Stimulated activated CD8-positive, alpha-beta memory T cell treated with anti-CD3 and anti-CD28 coated beads, Interleukin-15, amount 100 ng/mL, for 4 hours (primary cell): ENCODE measurements around the gene DGCR2.

ENCODE experiments used
- DNase-seq, 2 donors: peaks; one replicate each; pipeline ENCODE4 v3.0.0-alpha.2; 2020; ENCODE audit warnings: low read depth in 2 of 2

The DGCR2 gene

DNA sequence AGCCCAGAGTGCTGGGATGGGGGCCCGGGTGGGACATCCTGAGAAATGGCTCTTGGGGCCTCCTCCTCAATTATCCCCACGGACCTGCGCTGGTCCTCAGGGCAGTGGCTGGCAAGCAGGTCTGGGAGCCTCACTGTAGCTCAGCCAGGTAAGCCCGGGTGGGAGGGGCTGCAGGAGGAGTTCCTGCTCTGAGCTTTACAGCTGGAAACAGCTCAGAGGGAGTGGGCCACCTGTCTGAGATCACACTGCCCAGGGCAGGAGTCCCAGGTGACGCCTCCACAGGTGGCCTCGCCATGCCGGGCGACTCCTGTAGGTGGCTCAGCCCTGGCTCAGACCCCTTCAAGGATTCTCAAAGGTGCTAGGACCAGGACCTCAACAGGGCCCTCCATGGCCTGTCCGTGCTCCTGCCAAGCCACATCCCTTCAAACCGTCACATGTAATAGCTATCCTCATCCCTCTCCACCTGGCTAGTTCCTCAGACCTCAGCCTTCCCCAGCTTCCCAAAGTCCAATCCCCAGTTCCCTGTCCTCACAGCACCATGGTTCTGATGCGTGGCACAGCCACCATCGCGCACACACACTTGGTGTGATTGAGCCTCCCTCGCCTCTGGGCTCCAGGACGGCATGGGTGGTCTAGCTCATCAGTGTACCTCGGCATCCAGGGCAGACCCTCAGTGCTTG, 5.3 kb upstream of the DGCR2 start:
- no peak for DNase-seq

DNA sequence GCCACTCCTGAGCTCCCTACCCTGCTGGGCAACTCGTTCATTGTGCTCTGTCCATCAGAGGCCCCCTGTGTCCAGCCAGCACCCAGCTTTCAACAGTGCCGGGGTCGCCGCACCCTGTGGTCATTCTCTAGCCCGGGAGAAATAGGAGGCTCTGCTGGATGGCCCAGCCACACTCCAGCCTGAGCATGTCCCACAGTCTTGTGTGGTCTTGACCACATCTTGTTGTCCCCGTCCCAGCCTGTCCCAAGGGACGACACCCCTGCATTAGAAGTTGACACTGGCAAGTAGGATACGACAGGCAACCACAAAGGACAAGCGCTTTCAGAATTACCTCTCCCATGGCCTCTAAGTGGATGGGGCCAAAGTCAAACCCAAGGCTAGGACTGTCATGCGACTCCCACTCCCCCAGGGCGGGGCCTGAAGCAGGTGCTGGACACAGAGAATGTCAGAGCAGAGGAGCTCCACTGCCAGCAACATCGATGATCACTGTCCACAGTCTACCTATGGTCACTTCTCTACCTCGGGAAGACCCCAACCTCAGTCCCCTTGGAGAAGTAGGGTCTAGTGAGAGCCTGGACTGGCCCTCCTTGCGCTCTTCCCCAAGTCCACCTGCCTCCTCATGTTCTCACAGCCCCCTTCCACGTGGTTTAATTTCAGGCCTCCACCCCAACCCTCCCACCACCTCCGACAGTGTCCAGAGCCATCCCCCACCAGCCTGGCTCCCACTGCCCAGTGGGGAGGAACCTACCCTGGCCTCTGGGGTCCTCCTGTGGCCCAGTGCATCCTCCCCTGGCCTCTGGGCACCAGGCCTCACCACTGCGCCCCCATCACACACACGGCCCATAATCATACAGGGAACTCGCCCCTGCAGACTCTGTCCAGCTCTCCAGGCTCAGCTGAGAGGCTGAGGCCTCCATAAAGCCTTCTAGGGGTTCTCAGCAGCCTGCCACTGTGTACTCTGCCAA, 4.4 kb upstream of the DGCR2 start:
- DNase-seq: no peak

DNA sequence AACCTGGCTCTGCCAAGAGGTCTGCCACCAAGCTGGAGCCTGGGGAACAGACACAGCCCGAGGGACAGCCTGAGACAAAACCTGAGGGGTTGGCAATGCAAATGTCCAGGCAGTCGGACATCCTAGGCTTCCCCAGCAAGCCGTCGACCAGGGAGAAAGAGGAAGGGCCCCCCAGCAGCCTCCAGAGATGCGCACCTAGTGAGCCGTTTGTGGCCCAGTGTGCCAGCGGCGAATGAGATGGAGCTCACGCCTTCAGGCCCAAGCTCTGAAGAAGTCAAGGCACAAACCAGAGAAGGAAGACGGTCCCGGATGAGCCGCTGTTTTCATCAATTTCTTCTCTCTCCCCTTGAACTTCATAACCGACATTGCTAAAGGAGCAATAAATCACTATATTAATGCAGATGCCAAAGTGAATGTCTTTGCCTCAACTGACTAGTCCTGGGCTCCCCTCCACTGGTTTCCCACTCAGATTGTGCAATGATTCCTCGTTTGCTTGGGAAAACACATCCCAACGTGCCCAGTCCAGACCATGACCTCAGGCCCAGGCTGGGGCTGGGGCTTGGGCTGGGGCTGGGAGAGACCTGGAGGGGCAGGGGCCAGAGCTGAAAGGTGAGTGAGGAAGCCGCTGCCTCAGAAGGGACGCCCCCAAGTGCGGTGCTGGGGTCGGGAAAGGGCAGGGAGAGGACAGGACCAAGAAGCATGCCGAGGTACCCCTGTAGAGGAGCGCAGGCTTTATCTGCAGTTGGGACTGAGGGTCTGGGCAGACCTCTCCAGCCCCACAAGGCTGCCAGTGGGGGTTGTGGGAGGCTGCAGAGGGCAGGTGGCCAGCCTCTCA, 3.5 kb upstream of the DGCR2 start:
- DNase-seq: no peak

DNA sequence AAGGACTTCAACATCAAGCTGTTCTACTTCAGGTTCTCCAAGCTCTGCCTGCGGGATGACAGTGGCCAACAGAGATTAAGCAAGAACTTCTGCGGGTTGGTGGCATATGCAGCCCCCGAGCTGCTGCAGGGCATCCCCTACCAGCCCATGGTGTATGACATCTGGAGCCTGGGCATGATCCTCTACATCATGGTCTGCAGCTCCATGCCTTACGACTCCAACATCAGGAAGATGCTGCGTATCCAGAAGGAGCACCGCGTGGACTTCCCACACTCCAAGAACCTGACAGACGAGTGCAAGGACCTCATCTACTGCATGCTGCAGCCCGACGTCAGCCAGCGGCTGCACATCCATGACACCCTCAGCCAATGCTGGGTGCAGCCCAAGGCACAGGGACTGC, 2.8 kb upstream of the DGCR2 start:
- no peak for DNase-seq

DNA sequence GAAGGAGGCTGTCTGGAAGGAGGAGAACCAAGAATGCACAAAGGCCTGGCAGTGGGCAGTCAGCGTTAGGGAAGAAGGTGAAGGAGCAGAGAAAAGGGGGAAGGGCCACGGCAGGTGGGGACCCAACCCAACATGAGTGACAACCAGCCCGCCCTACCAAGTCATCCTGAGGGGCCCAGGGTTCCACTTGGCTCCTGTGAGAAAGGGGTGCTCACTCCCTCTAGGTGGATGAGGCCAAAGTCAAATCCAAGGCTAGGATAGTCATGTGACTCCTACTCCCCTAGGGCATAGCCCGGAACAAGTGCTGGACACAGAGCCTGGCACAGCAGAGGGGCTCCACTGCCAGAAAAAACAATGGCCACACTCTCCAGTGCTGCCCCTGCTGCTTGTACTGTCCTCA, 2.2 kb upstream of the DGCR2 start:
- no peak for DNase-seq

DNA sequence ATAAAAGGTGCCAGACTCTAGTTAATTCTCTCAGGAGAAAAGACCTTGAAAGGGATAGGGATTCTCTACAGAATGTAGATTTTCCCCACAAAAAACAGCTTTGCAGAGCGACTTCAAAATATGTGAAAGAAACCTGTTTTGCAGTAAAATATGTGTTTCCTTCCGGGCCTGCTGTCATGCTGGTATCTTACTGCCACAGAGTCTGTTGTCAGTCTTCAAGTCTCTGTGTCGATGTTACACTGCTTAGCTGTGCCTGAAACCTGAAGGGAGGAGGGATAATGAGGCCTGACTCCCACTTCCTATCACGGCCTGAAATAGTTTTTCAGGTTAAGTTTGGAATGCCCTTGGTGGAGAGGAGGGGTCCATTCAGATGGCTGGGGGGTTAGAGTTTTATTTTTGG, 1.7 kb upstream of the DGCR2 start:
- DNase-seq: no peak

DNA sequence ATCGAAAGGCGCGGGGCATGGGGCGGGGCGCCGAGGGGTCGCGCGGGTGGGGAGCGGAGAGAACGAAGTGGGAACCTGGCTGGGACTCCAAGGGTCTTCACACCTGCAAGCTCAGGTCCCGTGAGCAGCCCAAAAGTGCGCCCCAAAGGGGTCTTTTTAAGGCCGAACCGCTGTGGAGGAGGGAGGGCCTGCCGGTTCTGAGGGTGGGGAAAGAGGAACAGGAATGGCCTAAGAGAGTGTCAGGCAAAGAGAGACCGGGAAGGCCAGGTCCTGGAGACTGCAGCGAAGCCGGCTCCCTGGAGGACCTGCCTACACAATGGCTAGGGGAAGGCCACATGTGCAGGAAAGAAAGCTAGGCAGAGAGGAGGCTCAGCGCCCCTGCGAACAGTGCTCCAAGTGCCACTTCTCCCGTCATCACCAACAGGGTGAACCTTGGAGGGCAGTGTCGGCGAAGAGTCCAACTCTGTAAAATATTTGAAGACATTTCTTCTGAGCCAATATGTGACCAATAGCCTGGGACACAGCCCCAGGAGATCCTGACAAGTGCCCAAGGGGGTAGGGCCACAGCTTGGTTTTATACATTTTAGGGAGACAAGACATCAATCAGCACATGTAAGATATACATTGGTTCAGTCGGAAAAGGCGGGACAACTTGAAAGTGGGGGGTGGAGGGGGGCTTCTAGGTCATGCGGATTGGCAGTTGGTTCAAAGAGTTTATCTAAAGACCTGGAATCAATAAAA, 710 bp upstream of the DGCR2 start:
- no peak for DNase-seq

DNA sequence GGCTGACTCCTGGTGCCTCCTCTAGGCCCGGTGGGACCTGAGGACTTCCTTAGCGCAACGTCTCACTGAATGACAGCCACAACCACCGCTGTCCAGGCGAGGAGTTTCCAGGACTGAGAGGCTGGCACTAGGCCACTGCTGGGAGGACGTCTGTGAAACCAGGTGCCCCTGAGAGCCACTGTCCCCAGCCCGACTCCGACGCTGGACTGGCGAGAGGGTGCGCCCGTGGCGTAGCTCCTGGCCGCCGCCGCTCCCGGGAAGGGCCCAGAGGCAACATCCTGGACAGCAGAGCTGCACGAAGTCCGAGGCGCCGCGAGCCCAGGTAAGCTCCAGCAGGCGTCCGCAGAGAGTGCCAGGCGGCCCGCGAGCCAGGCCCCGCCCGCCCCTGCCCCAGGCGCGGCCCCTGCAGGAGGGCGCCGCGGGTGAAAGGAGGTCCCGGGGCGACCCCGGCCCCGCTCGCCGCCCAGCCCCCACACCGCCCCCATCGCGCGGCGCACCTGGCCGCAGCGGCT, 525 bp downstream of the DGCR2 start:
- peak in 1 of 2 donors; percentile 4 for DNase-seq

DNA sequence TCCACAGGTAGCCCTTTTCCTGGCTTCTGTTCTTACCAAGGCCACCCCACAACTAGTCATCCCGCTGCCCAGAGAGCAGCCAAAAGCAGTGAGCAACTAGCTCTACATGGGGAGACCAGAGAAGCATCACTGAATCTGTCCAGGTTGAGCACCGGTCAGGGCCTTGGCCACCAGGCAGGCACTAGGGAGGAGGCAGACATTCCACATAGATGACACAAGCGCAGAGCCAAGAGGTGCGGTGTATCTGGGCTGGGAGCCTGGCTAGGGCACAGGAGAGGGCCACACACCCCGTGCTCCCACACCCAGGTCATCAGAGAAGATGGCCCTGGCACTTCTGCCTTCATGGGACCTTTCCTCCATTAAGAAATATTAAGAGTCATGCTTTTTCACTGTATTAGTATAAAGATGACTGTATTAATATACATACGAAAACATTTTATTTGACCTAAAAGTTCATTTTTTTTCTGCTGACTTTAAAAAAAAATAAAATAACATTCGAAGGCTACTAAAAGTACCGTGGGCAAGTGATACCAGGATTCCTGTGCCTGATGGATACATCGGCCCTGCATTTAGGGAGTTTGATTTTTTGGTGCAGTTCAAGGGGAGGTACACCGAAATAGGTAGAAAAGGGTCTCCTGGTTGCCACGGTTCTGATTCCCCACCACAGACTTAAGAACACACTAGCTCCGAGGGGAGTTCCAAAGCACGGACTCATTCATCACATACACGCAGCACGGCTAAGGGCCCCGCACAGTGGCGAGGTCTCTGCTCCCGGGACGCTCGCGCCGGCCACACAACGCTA, 1.2 kb downstream of the DGCR2 start:
- DNase-seq: no peak

DNA sequence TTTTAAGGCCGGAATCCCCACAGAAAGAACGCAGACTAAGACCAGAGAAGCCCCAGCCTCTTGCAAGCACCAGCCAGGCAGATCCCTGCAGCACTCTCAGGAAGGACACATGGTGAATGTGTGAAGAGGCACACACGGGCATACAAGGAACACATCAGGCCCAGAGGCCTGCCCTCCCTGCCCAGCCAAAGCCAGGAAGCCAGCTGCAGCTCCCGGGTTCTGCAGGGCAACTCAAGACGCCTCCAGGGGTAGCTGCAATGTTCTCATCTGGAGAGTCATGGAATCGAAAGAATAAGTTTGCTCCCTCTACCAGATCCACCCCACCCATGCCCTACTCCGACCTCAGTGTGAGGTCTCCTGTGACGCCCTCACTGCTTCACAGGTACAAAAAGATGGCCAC, 2.3 kb downstream of the DGCR2 start:
- DNase-seq: no peak

DNA sequence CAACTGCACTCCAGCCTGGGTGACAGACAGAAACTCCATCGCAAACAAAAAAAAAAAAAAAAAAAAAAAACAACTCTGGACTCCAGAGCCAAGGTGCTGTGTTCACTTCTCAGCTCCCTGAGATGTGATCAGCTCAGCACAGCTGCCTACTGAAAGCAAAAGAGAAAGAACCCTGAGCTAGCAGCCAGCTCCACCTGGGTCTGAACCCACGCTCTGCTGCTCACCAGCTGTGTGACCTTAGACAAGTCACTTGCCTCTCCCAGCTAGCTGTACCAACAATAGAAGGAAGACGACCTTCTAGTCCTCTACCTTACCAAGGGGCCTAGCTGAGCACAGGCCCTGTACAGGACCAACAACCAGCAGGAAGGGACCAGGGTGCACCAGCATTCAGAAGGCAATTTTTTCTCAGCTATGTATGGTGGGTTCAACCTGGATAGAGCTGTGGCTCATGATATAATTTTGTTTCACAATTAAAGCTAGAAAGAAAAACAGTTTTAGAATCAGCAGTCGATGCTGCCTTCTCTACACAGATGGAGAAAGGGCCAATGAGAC, 3.8 kb downstream of the DGCR2 start:
- no peak for DNase-seq

DNA sequence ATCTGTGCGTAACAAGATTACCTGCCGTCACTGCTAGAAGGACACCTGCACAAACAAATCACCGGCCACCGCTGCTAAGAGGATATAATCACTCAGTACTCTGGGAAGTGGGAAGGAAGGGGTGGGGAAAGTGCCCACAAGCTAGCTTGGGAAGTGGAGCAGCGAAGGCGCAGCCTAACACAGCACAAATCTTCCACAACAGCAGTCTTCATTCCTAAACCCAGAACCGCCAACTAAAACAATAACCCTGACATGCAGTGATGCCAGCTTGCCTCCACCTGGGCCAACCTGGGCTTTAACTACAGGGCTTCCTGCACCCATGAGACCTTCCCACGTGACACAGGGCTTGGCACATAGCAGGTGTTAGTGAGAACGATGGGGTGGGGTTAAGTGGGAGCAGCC, 5.1 kb downstream of the DGCR2 start:
- no peak for DNase-seq

DNA sequence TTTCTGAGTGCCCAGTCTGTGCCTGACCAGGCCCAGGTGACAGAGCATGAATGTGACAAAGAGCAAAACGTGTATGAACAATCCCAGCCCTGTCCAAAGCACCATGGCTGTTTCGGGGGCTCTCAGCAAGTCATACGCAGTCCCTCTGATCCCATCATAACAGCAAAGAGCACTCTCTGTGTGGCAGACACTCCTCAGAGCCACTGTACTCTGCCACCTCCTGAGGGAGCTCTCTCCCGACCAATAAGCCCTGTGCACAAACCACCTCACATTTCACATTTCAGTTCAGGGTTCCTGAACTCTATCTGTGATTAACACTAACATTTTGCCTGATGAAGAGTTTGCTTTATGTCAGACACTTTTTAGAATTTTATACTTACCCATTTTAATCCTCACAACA, 6.6 kb downstream of the DGCR2 start:
- DNase-seq: no peak

DNA sequence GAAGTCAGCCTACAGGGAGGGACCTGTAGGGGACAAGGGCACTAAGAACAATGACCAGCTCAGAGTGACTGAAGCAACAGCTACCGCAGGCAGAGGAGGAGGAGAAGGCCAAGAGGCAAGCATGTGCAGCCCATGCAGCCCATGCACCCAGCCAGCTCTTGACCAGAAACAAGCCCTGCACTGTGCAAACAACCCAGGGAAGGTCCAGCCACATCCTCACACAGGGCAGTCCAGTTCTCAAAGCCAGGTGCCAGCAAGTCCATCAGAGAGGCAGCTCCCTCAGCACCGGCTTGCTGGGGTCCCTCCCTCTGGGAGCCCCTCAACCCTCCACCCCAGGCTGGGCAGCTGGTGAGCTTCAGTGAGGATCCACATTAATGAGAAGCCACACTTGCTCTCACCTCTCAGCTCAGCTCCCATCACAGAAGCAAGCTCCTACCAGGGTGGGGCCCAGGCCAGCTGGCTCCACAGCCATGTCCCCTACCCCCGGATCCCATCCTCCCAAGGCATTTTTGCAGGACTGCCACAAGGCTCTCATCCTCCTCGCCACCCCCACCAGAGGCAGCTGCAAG, 7.1 kb downstream of the DGCR2 start:
- no peak for DNase-seq

DNA sequence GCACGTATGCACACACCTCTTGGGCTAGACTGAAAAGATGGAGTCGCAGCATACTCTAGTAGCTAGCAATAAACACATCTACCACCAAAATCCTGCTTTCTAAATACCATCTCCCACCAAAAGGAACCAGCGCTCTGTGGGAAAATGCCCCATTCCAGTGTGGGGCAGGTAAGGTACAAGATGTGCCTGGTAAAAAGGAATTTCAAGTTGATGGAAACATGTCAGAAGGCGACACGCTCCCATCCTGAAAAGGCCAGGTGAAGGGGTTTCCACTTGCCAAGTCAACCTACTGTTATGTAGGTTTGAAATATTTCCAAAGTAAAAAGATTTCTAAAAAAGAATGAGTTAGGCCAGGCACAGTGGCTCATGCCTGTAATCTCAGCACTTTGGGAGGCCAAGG, 8.8 kb downstream of the DGCR2 start:
- DNase-seq: no peak

DNA sequence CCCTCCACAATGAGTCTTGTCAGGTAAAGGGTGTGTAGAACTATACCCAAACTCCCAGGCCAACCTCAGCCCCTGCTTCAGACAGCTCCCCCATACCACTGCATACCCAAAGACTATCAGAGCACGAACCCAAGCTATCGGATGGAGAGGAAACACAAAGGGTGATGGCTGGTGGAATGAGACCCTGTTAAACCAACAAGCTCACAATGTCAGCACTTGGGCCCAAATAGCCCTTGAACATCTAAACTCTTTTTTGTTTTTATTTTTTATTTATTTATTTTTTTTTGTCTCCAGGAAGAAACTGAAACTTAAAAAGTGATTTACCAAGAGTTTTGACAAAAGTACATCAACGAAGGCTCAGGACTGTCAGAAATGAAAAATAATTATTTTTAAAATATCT, 10.6 kb downstream of the DGCR2 start:
- no peak for DNase-seq

DNA sequence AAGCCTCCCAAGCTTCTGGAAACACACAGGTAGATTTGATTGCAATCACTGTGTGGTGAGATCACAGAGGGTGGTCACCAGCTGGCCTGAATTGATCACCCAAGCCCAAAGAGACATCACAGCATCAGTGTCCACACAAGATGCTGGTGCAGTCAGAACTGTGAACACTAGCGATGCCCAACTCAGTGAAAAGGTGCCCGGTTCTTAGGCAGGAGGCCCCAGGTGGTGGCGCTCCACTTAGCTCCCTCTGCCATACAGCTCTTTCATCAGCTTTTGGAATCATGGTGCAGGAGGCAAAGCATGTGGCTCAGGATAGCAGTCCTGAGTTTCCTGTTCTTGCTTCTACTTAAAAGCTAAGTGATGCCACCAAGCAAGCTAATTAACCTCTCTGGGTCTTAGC, 11.1 kb downstream of the DGCR2 start:
- no peak for DNase-seq

DNA sequence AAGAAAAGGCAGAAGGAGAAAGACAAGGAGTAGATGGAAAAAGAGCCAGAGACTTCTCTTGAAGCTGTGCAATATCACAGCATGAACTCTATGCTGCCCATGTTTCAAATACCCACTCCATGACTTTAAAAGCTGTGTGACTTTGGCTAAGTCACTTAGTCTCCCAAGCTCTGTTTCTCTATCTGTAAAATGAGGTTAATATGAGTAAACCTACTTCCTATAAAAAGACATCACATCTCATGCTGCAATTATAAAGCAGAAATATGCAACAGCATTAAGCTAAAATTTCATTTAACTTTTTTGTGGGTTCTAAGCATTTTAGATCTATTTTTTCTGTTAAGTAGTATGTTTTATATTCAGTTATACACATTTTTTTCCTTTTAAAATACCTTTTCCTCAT, 11.6 kb downstream of the DGCR2 start:
- no peak for DNase-seq

DNA sequence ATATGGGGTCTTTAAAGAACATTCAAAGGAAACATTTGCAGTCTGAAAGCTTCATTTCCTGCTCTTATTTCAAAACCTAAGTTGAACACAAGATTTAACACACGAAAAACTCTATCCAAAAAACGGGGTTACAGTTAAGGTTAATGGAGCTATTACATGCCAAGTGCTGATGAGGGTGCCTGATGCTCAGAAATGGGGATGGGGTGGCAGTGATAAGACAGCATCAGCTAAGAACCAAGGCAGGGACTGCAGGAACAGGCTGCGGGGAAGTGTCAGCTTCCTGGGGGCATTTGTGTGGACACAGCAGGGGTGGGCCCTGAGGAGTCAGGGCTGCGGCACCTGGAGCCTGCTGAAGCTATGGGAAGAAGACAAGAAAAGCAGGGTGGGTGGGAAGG, 12.2 kb downstream of the DGCR2 start:
- DNase-seq: no peak
